ENCODE data around the gene GPN2.

Gene GPN2

GRCh38 chr1:26874896-26875295 is 15.2 kb downstream of the GPN2 start:
- TF ChIP-seq, protein P1, sequence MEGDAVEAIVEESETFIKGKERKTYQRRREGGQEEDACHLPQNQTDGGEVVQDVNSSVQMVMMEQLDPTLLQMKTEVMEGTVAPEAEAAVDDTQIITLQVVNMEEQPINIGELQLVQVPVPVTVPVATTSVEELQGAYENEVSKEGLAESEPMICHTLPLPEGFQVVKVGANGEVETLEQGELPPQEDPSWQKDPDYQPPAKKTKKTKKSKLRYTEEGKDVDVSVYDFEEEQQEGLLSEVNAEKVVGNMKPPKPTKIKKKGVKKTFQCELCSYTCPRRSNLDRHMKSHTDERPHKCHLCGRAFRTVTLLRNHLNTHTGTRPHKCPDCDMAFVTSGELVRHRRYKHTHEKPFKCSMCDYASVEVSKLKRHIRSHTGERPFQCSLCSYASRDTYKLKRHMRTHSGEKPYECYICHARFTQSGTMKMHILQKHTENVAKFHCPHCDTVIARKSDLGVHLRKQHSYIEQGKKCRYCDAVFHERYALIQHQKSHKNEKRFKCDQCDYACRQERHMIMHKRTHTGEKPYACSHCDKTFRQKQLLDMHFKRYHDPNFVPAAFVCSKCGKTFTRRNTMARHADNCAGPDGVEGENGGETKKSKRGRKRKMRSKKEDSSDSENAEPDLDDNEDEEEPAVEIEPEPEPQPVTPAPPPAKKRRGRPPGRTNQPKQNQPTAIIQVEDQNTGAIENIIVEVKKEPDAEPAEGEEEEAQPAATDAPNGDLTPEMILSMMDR (IDR thresholded peaks at IDR 0.05), result no peak

GRCh38 chr1:26864610-26865480 is 25.2 kb downstream of the GPN2 start:
- TF ChIP-seq, protein P1 (IDR thresholded peaks at IDR 0.05), result peak; percentile 19; the same call in 1 of the 2 replicates

DNA sequence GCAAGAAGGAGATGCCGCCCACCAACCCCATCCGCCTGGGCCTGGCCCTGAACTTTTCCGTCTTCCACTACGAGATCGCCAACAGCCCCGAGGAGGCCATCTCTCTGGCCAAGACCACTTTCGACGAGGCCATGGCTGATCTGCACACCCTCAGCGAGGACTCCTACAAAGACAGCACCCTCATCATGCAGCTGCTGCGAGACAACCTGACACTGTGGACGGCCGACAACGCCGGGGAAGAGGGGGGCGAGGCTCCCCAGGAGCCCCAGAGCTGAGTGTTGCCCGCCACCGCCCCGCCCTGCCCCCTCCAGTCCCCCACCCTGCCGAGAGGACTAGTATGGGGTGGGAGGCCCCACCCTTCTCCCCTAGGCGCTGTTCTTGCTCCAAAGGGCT is 26.4 kb downstream of the GPN2 start:
- TF ChIP-seq, protein P1 (IDR thresholded peaks at IDR 0.05), result no peak

DNA sequence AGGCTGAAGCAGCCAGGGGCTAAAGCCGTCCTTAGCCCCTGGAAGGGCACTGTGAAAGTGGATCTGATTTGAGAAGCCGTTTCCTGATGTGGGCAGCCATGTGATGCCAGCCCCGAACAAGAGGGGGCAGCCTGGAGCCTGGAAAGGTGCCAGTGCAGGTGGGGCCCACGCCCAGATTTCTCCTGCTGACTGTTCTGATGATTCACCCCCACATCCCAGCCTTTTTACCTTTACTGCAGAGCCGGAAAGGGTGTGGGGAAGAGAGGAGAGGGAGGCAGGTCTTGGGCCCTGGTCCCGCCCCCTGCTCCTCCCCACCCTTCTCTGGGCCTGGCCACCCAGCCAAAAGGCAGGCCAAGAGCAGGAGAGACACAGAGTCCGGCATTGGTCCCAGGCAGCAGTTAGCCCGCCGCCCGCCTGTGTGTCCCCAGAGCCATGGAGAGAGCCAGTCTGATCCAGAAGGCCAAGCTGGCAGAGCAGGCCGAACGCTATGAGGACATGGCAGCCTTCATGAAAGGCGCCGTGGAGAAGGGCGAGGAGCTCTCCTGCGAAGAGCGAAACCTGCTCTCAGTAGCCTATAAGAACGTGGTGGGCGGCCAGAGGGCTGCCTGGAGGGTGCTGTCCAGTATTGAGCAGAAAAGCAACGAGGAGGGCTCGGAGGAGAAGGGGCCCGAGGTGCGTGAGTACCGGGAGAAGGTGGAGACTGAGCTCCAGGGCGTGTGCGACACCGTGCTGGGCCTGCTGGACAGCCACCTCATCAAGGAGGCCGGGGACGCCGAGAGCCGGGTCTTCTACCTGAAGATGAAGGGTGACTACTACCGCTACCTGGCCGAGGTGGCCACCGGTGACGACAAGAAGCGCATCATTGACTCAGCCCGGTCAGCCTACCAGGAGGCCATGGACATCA is 27.1 kb downstream of the GPN2 start, which contains the start of gene SFN:
SFN (plus strand) TSS at position 369 of the 904 bp plus-strand sequence; CDS start at position 433, 64 bp downstream.
- TF ChIP-seq, protein P1 (IDR thresholded peaks at IDR 0.05), result peak; percentile 30; the same call in 1 of the 2 replicates

DNA sequence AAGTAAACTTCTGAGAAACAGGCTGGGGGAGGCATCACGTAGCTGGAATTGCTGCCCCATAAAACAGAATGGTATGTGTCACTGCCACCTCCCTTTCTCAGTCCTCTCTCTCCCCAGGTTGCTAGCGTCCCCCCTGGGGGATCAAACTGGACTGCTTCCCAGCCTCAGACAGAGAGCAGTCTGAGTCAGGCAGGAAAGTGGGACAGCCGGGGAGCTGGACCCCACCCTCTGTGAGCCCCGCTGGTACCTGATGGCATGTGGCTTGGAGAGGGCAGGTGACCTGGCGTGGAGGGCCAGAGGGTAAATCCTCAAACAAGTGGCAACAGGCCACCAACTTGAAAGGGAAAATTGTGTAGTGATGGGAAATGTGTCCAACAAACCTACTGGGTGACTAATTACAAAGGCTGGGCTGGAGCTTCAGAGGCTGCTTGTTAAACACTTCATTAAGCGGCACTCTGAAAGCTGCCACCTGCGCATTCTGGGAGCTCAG is 28.1 kb downstream of the GPN2 start:
- TF ChIP-seq, protein P1 (IDR thresholded peaks at IDR 0.05), result no peak

DNA sequence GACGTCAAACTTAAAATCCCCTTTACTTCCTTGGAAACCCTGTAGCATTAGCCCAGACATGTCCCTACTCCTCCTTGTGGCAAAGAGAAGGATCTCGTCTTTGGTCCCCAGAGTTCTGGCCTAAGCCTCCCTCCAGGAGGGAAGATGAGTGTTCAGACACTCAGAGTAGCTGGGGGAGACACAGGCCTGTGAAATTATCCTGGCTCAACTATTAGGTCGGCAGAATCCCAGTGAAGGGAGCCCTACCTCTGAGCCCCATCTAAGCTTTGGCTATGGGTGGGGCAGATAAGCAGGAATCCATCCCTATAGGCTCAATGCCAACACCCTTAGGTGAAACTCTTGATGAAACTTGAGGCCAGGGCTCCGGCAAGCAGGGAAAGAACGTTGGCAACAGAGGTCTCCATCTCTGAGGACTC is 28.8 kb downstream of the GPN2 start:
- TF ChIP-seq, protein P1 (IDR thresholded peaks at IDR 0.05), result no peak

- TF ChIP-seq, protein P1 (IDR thresholded peaks at IDR 0.05), result no peak
These were observed 31.0 kb downstream of the GPN2 start for GRCh38 chr1:26858891-26859640.
